ENCODE results near the gene GNG3. TPM values are rescaled to one million over a fixed set of nuclear protein-coding genes. Genes with fewer than 3 reads are reported as not detected.

GNG3 gene
- total RNA-seq, 4 donors from 2014 or later, result 0.65 to 1.5 (median 1.0) TPM

- Histone ChIP-seq H3K4me1 (peaks cover 17 to 48% (median 40%) of the 10 kb centered on the region in 4 donors), H3K4me3 (no peak overlapping the region), H3K27me3 (no peaks in the 10 kb centered on the region), H3K36me3 (peaks cover 10 to 28% (median 27%) of the 10 kb centered on the region in 4 donors), H3K27ac (replicated peaks in 1 of 4) (no peak overlapping the region), H3K9me3 (no peaks in the 10 kb centered on the region)
- intact Hi-C loops (cut with DNase I), result no loop called here
- DNase-seq (ENCODE audit: extremely low spot score), result no peak
- TF ChIP-seq, protein P1, sequence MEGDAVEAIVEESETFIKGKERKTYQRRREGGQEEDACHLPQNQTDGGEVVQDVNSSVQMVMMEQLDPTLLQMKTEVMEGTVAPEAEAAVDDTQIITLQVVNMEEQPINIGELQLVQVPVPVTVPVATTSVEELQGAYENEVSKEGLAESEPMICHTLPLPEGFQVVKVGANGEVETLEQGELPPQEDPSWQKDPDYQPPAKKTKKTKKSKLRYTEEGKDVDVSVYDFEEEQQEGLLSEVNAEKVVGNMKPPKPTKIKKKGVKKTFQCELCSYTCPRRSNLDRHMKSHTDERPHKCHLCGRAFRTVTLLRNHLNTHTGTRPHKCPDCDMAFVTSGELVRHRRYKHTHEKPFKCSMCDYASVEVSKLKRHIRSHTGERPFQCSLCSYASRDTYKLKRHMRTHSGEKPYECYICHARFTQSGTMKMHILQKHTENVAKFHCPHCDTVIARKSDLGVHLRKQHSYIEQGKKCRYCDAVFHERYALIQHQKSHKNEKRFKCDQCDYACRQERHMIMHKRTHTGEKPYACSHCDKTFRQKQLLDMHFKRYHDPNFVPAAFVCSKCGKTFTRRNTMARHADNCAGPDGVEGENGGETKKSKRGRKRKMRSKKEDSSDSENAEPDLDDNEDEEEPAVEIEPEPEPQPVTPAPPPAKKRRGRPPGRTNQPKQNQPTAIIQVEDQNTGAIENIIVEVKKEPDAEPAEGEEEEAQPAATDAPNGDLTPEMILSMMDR (IDR thresholded peaks at IDR 0.05), result no peak
- TF ChIP-seq EP300 (IDR thresholded peaks at IDR 0.05) (no peak), POLR2A (IDR thresholded peaks at IDR 0.05; ENCODE audit: low read depth) (no peak), POLR2AphosphoS5 (IDR thresholded peaks at IDR 0.05) (no peak)
- 99% methylated on average over 12 of the region's 14 CpGs for WGBS
Measured at GRCh38 chr11:62752177-62752785, 44.8 kb downstream of the GNG3 start.

DNA sequence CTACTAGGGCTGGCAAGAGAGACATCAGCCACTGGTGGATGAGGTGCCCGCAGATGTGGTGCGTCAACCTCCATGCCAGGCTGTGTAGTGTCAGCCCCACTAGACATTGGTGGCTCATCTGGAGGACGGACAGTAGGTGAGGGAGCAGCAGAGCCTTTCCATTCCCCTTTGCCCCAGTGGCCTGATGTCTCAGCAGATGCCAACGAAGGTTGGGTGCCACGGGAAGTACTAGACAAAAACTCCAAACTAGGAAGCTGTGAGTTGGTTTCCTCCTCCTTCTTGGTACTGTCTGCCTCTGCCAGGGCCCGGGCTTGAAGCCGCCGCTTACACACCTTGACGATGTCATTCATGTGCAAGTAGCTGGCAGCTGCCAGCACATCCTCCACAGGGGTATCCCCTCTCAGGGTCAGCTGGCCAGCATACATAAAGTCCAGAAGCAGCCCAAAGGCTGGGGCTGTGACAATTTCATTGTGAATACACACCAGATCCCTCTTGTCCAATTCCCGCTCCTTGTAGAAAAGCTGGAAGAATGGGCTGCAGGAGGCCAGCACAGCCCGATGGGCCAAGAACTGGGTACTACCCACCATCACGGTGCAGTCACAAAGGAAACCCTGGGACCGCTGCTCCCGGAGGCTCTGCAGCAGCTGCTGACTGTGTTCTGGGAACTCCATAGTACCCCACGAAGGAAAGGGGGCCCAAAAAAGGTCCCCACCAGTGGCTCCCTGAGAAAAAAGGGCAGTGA, 45.7 kb downstream of the GNG3 start:
- intact Hi-C loops (cut with DNase I), result no loop called here
- TF ChIP-seq POLR2AphosphoS5 (IDR thresholded peaks at IDR 0.05) (no peak), POLR2A (IDR thresholded peaks at IDR 0.05; ENCODE audit: low read depth) (no peak), EP300 (IDR thresholded peaks at IDR 0.05) (no peak)
- TF ChIP-seq, protein P1 (IDR thresholded peaks at IDR 0.05), result no peak
- no peaks in the 10 kb centered on the region for H3K9me3 ChIP-seq
- no peaks in the 10 kb centered on the region for H3K27me3 ChIP-seq
- WGBS, result 85% methylated on average over 15 of the region's 15 CpGs
- peaks cover 10 to 28% (median 27%) of the 10 kb centered on the region in 4 donors for H3K36me3 ChIP-seq
- H3K4me1 ChIP-seq, result peaks cover 17 to 48% (median 40%) of the 10 kb centered on the region in 4 donors
- peak overlapping the region; percentile 89 to 94 (median 90) for H3K27ac ChIP-seq (replicated peaks in 1 of 4)
- peak overlapping the region; percentile 67 to 72 (median 70) for H3K4me3 ChIP-seq
- no peak for DNase-seq (ENCODE audit: extremely low spot score)

- DNase-seq (ENCODE audit: extremely low spot score), result peak; percentile 100
- intact Hi-C loops (cut with DNase I), result no loop called here
- H3K36me3 ChIP-seq, result peaks cover 10 to 25% (median 22%) of the 10 kb centered on the region in 4 donors
Measured at GRCh38 chr11:62753736-62754603, 46.5 kb downstream of the GNG3 start, which contains the start of gene ZBTB3. ZBTB3 (minus strand) TSS chr11:62754160; CDS start chr11:62753664, 496 bp downstream.

GRCh38 chr11:62755086-62755615, 47.7 kb downstream of the GNG3 start:
- Histone ChIP-seq H3K36me3 (peaks cover 10 to 18% (median 15%) of the 10 kb centered on the region in 4 donors), H3K4me1 (peaks cover 17 to 43% (median 37%) of the 10 kb centered on the region in 4 donors), H3K27ac (replicated peaks in 1 of 4) (no peak overlapping the region), H3K27me3 (no peaks in the 10 kb centered on the region), H3K4me3 (no peak overlapping the region), H3K9me3 (no peaks in the 10 kb centered on the region)
- TF ChIP-seq POLR2A (IDR thresholded peaks at IDR 0.05; ENCODE audit: low read depth), result no peak
- no peak for TF ChIP-seq POLR2AphosphoS5 (IDR thresholded peaks at IDR 0.05)
- TF ChIP-seq, protein P1 (IDR thresholded peaks at IDR 0.05), result no peak
- no peak for TF ChIP-seq EP300 (IDR thresholded peaks at IDR 0.05)
- WGBS, result 87% methylated on average over 10 of the region's 10 CpGs
- intact Hi-C loops (cut with DNase I), result no loop called here
- no peak for DNase-seq (ENCODE audit: extremely low spot score)

More at GRCh38 chr11:62753736-62754603, 46.5 kb downstream of the GNG3 start, which contains the start of gene ZBTB3:
- WGBS, result 0% methylated on average over 43 of the region's 47 CpGs
- Histone ChIP-seq H3K4me1 (peaks cover 17 to 48% (median 40%) of the 10 kb centered on the region in 4 donors), H3K9me3 (no peaks in the 10 kb centered on the region), H3K27ac (replicated peaks in 1 of 4) (peak within 1 kb of the TSS; percentile 89 to 94 (median 90)), H3K27me3 (no peaks in the 10 kb centered on the region), H3K4me3 (peak within 1 kb of the TSS; percentile 67 to 72 (median 70))
- peak; percentile 72 for TF ChIP-seq POLR2A (IDR thresholded peaks at IDR 0.05; ENCODE audit: low read depth)
- peak; percentile 74 to 96 for TF ChIP-seq POLR2AphosphoS5 (IDR thresholded peaks at IDR 0.05)
- TF ChIP-seq EP300 (IDR thresholded peaks at IDR 0.05), result no peak
- TF ChIP-seq, protein P1 (IDR thresholded peaks at IDR 0.05), result peak in 2 of 3 experiments; percentile 11 to 18
